Loucy (cell line): ENCODE measurements around the gene GRIK2.

Source experiments
- H2AFZ ChIP-seq: fragments of 200-600 bp; sonication (generic); 2 replicates; pipeline ENCODE4 v1.6.0; 2016; ENCODE audit warnings: antibody characterized with exemption, mild to moderate bottlenecking, low read length, moderate library complexity
- H3F3A ChIP-seq: fragments of 200-600 bp; 2 replicates; pipeline ENCODE4 v1.6.0; 2016; ENCODE audit warnings: antibody characterized with exemption, low read depth, mild to moderate bottlenecking
- H3K27me3 ChIP-seq: fragments of 200-600 bp; sonication (generic); 2 replicates; pipeline ENCODE4 v1.6.1; 2014; ENCODE audit warnings: low read length, mild to moderate bottlenecking; ENCODE audit not compliant: insufficient read depth, poor library complexity, severe bottlenecking
- H3K36me3 ChIP-seq: fragments of 200-600 bp; sonication (generic); 2 replicates; pipeline ENCODE4 v1.6.1; 2016; ENCODE audit warnings: low read length; ENCODE audit not compliant: insufficient read depth
- H3K4me1 ChIP-seq: fragments of 200-600 bp; sonication (generic); 2 replicates; pipeline ENCODE4 v1.5.1; 2014; ENCODE audit warnings: low read length, mild to moderate bottlenecking; ENCODE audit not compliant: insufficient read depth, poor library complexity, severe bottlenecking
- H3K4me2 ChIP-seq: fragments of 200-600 bp; sonication (generic); 2 replicates; pipeline ENCODE4 v1.6.0; 2014; ENCODE audit warnings: antibody characterized with exemption, low read length, low read depth, mild to moderate bottlenecking; ENCODE audit not compliant: poor library complexity, severe bottlenecking
- H3K4me3 ChIP-seq: fragments of 200-600 bp; sonication (generic); 2 replicates; pipeline ENCODE4 v1.5.1; 2014; ENCODE audit warnings: low read length, mild to moderate bottlenecking, mixed read lengths; ENCODE audit not compliant: poor library complexity, severe bottlenecking
- H3K79me2 ChIP-seq: fragments of 200-600 bp; sonication (generic); 2 replicates; pipeline ENCODE4 v1.6.1; 2014; ENCODE audit warnings: low read length; ENCODE audit not compliant: insufficient read depth
- H3K9ac ChIP-seq: fragments of 200-600 bp; sonication (generic); 2 replicates; pipeline ENCODE4 v1.6.0; 2014; ENCODE audit warnings: mild to moderate bottlenecking, low read depth, low read length, moderate library complexity; ENCODE audit not compliant: poor library complexity, severe bottlenecking
- H3K9me2 ChIP-seq: fragments of 200-600 bp; sonication (generic); replicated peaks from 2 replicates; pipeline ENCODE4 v1.6.1; 2016; ENCODE audit warnings: low read depth, low read length, mixed read lengths
- H3K9me3 ChIP-seq: fragments of 200-600 bp; sonication (generic); 2 replicates; pipeline ENCODE4 v1.6.1; 2014; ENCODE audit warnings: mild to moderate bottlenecking, antibody characterized with exemption, low read length, low read depth; ENCODE audit not compliant: insufficient read depth
- H4K20me1 ChIP-seq: fragments of 200-600 bp; sonication (generic); 2 replicates; pipeline ENCODE4 v1.6.0; 2014; ENCODE audit warnings: antibody characterized with exemption, low read length, mild to moderate bottlenecking; ENCODE audit not compliant: insufficient read depth, poor library complexity, severe bottlenecking
- CTCF ChIP-seq: fragments of 200-600 bp; sonication (generic); conservative IDR thresholded peaks from 2 replicates; pipeline ENCODE4 v1.5.1; 2014; ENCODE audit warnings: mild to moderate bottlenecking, antibody characterized with exemption, low read length
- EZH2phosphoT487 ChIP-seq: fragments of 200-600 bp; IDR thresholded peaks from 2 replicates; pipeline ENCODE4 v1.6.1; 2018; ENCODE audit warnings: antibody characterized with exemption, mild to moderate bottlenecking, moderate library complexity, borderline replicate concordance

Gene GRIK2

GRCh38 chr6:102023977-102024657 is 630.6 kb downstream of the GRIK2 start:
- Histone ChIP-seq H3K4me1 (no peaks in the 10 kb centered on the region), H3K36me3 (no peaks in the 10 kb centered on the region), H3K9me3 (no peaks in the 10 kb centered on the region), H3K79me2 (no peaks in the 10 kb centered on the region), H3K9me2 (no peaks in the 10 kb centered on the region), H3K27me3 (no peaks in the 10 kb centered on the region), H3K9ac (no peak overlapping the region), H3F3A (no peaks in the 10 kb centered on the region), H3K4me3 (no peak overlapping the region), H2AFZ (no peak overlapping the region), H3K4me2 (no peak overlapping the region), H4K20me1 (no peaks in the 10 kb centered on the region)
- TF ChIP-seq CTCF (no peak), EZH2phosphoT487 (no peak)

GRCh38 chr6:102026649-102027048 is 633.1 kb downstream of the GRIK2 start:
- Histone ChIP-seq H4K20me1 (no peaks in the 10 kb centered on the region), H3K9ac (no peak overlapping the region), H3K4me2 (no peak overlapping the region), H3F3A (no peaks in the 10 kb centered on the region), H3K27me3 (no peaks in the 10 kb centered on the region), H2AFZ (no peak overlapping the region), H3K9me3 (no peaks in the 10 kb centered on the region), H3K36me3 (no peaks in the 10 kb centered on the region), H3K4me3 (no peak overlapping the region), H3K9me2 (no peaks in the 10 kb centered on the region), H3K79me2 (no peaks in the 10 kb centered on the region), H3K4me1 (no peaks in the 10 kb centered on the region)
- no peak for TF ChIP-seq EZH2phosphoT487

- no peak for TF ChIP-seq CTCF
- TF ChIP-seq EZH2phosphoT487, result no peak
- H3K9me2 ChIP-seq, result no peaks in the 10 kb centered on the region
- no peaks in the 10 kb centered on the region for H3K27me3 ChIP-seq
Measured at GRCh38 chr6:102028176-102028575, 634.7 kb downstream of the GRIK2 start.

GRCh38 chr6:102038964-102039363 is 645.5 kb downstream of the GRIK2 start:
- H2AFZ ChIP-seq, result no peak overlapping the region
- TF ChIP-seq EZH2phosphoT487, result no peak
- no peak for TF ChIP-seq CTCF
- no peaks in the 10 kb centered on the region for H4K20me1 ChIP-seq
- no peak overlapping the region for H3K4me3 ChIP-seq
- H3K9me2 ChIP-seq, result no peaks in the 10 kb centered on the region
- H3K36me3 ChIP-seq, result no peaks in the 10 kb centered on the region
- no peaks in the 10 kb centered on the region for H3K79me2 ChIP-seq
- no peak overlapping the region for H3K9ac ChIP-seq
- H3K9me3 ChIP-seq, result no peaks in the 10 kb centered on the region
- no peak overlapping the region for H3K4me2 ChIP-seq
- H3K4me1 ChIP-seq, result no peaks in the 10 kb centered on the region
- no peaks in the 10 kb centered on the region for H3K27me3 ChIP-seq
- H3F3A ChIP-seq, result no peaks in the 10 kb centered on the region

More at GRCh38 chr6:102028176-102028575, 634.7 kb downstream of the GRIK2 start:
- H3K4me3 ChIP-seq, result no peak overlapping the region
- H3K4me2 ChIP-seq, result no peak overlapping the region
- no peaks in the 10 kb centered on the region for H3F3A ChIP-seq
- H3K79me2 ChIP-seq, result no peaks in the 10 kb centered on the region
- no peak overlapping the region for H2AFZ ChIP-seq
- no peak overlapping the region for H3K9ac ChIP-seq
- no peaks in the 10 kb centered on the region for H3K36me3 ChIP-seq
- no peaks in the 10 kb centered on the region for H4K20me1 ChIP-seq
- H3K4me1 ChIP-seq, result no peaks in the 10 kb centered on the region
- H3K9me3 ChIP-seq, result no peaks in the 10 kb centered on the region
